Stimulated activated CD4-positive, alpha-beta T cell treated with anti-CD3 and anti-CD28 coated beads, Interleukin-2, amount 100 ng/mL, for 24 hours (primary cell): ENCODE measurements around the gene TTI1.

ENCODE experiments used
- DNase-seq, 2 donors: peaks; one replicate each; pipeline ENCODE4 v3.0.0-alpha.2; 2020

Gene TTI1

GRCh38 chr20:37934634-37935375 lies 98.5 kb downstream of the TTI1 start:
- DNase-seq: no peak

- no peak for DNase-seq
Measured at GRCh38 chr20:37933786-37934633, 99.2 kb downstream of the TTI1 start.
